NCI-H2107 treated with DMSO at 0.1 percent for 48 hours (cell line): ENCODE results near the gene ENDOG.

Source experiments
- DNase-seq: peaks from one replicate; lab custom pipeline; 2025; ENCODE audit not compliant: unreplicated experiment; lab: John Stamatoyannopoulos, UW

ENDOG gene

GRCh38 chr9:128798896-128799295 is 19.4 kb upstream of the ENDOG start:
- DNase-seq, result no peak

GRCh38 chr9:128800061-128800460 is 18.2 kb upstream of the ENDOG start:
- no peak for DNase-seq

GRCh38 chr9:128802482-128802881 is 15.8 kb upstream of the ENDOG start:
- no peak for DNase-seq

GRCh38 chr9:128805661-128806060 is 12.6 kb upstream of the ENDOG start:
- no peak for DNase-seq

GRCh38 chr9:128807827-128808226 is 10.5 kb upstream of the ENDOG start:
- no peak for DNase-seq

GRCh38 chr9:128808543-128808942 is 9.8 kb upstream of the ENDOG start:
- no peak for DNase-seq

- no peak for DNase-seq
These were observed 9.2 kb upstream of the ENDOG start for GRCh38 chr9:128809036-128809599.

- no peak for DNase-seq
These were observed 8.5 kb upstream of the ENDOG start for GRCh38 chr9:128809831-128810230.

- no peak for DNase-seq
These were observed 7.4 kb upstream of the ENDOG start for GRCh38 chr9:128810873-128811272.

- DNase-seq, result no peak
These were observed 777 bp downstream of the ENDOG start for GRCh38 chr9:128818839-128819715.

- DNase-seq, result no peak
These were observed 1.7 kb downstream of the ENDOG start for GRCh38 chr9:128819716-128820664.

- no peak for DNase-seq
These were observed 2.6 kb downstream of the ENDOG start for GRCh38 chr9:128820665-128821583.

- DNase-seq, result no peak
These were observed 3.5 kb downstream of the ENDOG start for GRCh38 chr9:128821584-128822406.

GRCh38 chr9:128822407-128823042 is 4.2 kb downstream of the ENDOG start:
- DNase-seq, result no peak

- no peak for DNase-seq
These were observed 5.1 kb downstream of the ENDOG start for GRCh38 chr9:128823362-128823902.

- DNase-seq, result no peak
These were observed 5.7 kb downstream of the ENDOG start for GRCh38 chr9:128823903-128824406.

GRCh38 chr9:128824911-128825310 is 6.6 kb downstream of the ENDOG start:
- DNase-seq, result no peak

GRCh38 chr9:128825923-128826700 is 7.8 kb downstream of the ENDOG start:
- DNase-seq, result no peak
